EH (cell line): ENCODE measurements around the gene OR13C8.

ENCODE experiments used
- DNase-seq: peaks from one replicate; pipeline ENCODE4 v3.0.0-alpha.2; 2015; ENCODE audit warnings: low read depth

The OR13C8 gene

DNA sequence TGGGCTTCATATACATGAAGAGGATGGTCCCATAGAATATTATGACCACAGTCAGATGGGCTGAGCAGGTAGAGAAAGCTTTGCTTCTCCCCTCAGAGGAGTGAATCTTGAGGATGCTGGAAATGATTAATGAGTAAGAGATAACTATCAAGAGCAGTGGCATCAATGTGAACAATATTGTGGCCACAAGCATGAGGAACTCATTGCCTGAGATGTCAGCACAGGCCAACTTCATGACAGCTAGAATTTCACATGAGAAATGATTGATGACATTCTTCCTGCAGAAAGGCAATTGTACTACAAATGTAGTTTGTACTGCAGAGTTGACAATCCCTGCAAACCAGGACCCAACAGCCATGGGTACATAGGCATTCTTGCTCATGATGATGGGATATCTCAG, 48.5 kb downstream of the OR13C8 start:
- no peak for DNase-seq

DNA sequence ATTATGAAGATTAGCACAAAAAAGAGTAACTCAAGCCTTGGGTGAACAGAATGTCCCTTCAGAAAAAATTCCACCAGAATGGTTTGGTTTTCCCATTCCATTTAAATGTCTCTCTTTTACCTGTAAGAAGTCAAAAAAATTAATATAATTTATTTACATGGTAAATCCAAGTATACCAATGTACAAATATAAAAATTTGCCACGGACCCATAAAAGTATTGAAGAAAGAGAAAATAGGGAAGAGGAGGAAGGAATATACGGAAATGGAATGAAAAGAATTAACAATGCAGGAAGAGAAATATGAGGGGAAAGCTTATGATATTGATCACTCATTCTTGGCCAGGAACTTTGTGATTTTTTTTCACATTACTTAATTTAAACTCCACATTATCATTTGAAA, 49.1 kb downstream of the OR13C8 start, which contains the start of gene OR13C9:
OR13C9 (minus strand) TSS at position 101 of the 400 bp plus-strand sequence; CDS start at position 101, 0 bp downstream.
- no peak for DNase-seq
